NCI-H748 (cell line): ENCODE measurements around the gene CD8A.

Experiments used
- DNase-seq: peaks from one replicate; lab custom pipeline; 2025; ENCODE audit not compliant: unreplicated experiment; lab: John Stamatoyannopoulos, UW

CD8A gene

GRCh38 chr2:86809481-86810121 is 18.9 kb upstream of the CD8A start:
- DNase-seq, result no peak

DNA sequence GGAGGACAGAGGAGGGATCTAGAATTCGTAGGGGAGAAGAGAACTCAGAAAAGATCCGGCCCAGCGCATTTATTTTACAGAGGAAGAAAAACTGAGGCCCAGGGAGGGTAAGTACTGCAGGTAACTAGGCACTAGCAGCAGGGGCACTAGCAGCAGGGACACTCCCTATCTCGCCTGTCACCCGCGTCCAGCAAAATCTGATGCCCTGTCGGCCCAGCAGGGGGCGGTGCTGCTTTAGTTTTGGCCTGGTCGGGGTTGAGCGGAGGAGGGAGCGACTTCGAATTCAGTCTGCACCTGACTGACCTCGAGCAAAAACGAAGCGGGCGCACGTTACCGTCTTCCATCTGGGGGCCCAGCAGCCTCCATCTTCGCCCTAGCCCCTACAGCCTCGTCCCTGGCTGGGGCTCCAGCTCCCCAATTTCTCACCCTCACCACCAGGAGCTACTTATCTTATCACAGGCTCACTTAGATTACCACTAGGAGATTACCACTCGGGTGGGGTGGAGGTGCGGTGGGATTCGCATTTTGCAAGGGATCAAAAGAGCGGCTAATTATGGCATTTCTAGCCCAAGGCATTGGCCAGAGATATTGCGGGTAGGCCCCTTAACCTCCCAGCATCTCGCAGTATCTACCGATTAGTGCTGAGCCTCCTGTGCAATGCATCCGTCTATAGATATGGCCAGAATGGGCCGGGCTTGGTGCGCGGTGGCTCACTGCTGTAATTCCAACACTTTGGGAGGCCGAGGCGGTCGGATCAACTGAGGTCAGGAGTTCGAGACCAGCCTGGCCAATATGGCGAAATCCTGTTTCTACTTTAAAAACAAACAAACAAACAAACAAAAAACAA is 17.8 kb upstream of the CD8A start:
- DNase-seq, result peak; percentile 89

DNA sequence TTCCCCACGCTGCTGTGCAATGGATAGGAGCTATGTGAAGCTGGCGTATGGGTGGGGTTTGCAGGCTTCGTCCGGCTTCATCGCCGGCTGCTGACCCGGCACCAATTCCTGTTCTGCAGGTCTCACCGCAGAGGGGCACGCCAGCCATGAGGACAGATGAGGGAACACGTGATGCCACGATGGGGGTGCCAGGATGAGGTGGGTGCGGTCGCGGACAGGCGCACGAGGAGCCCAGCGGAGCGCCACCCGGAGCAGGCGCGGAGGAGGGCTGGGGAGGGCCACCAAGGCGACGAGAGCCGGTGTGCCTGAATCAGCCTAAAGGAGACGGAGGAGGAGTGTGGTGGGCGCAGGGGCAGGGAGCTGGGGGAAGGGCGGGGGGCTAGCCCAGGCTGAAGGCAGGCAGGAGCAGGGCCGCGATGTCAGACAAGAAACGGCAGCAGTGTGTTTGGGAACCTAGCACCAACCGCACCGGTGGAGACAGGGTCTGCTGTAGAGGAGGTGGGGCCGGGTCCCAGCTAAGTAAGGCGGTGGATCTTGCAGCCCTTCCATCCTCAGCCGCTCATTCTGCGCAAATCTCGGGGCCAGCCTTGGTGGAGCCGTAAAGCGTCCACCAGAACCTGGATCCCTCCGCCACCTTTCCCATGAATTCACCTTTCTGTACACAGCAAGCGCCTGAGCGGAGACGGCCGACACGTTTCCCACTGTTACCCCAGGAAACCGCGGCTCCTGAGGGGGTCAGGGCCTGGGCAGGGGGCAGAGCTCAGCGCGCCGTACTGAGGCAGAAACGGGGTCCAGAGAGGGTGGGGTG is 17.0 kb upstream of the CD8A start:
- peak; percentile 92 for DNase-seq

GRCh38 chr2:86807133-86807467 is 16.4 kb upstream of the CD8A start:
- DNase-seq, result no peak

DNA sequence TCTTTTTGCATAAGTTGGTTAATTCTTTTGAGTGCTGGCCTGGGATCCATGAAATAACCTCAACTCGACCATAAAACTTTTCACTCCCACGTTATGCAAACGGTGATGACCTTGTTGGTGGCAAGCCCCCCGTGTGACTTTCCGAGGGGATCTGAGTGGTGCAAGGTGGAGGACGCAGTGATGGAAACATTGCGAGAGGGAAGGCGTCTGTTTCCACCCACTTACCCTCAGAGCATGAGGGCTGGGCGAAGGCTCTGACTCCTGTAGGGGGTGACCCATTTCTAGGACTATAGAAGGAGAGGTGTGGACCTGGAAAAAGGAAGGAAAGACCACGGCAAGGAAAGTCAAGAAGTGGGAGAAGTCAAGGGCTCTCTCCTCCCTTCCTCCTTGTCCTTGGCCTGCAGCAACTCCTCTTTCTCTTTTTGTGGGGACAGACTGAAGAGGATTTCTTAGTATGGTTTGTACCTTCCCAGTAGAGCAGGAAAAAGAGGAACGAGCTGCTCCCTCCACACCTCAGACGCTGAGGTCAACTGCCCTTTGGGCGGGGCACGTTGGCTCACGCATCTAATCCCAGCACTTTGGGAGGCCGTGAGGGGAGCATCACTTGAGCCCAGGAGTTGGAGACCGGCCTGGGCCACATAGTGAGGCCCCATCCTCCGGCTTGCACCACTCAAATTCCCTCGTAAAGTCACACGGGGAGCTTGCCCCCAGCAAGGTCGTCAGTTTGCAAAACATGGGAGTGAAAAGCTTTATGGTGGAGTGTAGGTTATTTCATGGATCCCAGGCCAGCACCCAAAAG is 15.5 kb upstream of the CD8A start:
- DNase-seq, result no peak

GRCh38 chr2:86800856-86801567 is 10.3 kb upstream of the CD8A start:
- DNase-seq, result no peak

DNA sequence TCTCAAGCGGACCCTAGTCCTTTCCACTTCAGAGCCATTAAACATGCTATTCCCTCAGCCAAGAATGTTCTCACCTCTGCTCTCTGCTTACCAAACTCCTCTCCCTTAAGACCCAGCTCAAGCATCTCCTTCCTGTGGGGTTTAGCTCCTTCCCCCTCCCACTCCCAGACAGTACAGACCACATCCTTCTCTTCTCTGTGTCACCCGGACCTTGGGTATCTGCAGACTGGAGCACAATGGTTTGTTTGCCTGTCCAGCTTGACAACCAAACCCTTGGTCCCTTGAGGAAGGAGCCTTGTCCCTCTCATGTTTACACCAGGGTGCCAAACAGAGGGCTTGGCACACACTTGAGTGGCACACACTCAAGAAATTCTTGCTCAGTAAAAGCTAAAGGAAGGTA is 4.1 kb upstream of the CD8A start:
- no peak for DNase-seq

DNA sequence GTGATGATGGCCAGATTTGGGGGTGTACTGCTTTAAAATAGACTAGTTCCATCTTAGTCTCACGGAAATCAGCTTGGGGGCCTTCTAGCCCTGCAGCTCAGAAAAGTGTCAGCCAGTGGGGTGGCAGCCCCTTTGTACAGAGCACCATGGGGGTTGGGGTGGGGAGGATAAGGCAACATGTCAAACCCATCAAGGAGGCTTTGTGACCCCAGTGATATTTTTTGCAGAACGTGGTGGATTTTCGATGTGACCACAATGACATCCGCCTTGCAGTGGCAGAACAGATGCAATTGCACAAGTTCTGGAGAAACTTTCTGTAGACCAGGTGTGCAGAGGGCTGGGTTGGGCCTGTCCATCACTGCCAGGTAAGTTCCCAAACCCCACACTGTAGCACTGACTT is 3.0 kb upstream of the CD8A start:
- no peak for DNase-seq

GRCh38 chr2:86791573-86791972 is 860 bp upstream of the CD8A start:
- DNase-seq, result no peak

DNA sequence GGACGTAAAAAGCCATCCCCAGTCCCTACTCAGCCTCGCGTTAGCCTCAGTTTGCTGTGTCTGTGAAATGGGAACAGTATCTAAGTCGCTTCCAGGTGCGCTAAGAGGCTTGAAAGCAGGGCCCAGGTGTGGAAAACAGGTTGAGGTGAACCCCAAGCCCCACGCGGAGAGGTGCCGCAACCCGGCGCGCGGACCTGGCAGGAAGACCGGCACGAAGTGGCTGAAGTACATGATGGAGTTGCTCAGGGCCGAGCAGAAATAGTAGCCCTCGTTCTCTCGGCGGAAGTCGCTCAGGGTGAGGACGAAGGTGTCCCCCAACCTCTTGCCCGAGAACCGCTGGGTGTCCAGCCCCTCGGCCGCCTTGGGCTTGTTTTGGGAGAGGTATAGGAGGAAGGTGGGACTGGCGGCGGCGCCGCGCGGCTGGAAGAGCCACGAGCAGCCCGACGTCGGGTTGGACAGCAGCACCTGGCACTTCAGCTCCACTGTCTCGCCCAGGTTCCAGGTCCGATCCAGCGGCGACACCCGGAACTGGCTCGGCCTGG is 508 bp downstream of the CD8A start:
- DNase-seq, result no peak

- DNase-seq, result no peak
Observed at GRCh38 chr2:86789687-86790133, 1.0 kb downstream of the CD8A start.

- no peak for DNase-seq
Observed at GRCh38 chr2:86788881-86789686, 1.6 kb downstream of the CD8A start.

DNA sequence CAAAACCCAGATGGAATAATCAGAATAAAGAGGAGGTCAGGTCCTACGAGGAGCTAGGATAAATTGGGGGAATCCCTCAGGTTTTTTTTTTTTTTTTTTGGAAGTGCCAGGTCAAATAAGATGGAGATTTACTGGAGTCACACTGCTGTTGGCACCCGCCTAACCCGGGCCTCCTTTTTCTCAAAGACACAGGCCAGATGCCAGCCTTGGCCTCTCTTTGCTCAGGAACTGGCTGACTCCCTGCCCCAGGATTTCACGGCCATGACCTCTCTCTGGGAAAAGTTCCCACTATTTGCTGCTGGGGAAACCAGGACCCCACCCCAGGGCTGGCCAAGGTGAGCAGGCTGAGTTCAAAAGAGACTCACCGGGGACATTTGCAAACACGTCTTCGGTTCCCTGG is 2.5 kb downstream of the CD8A start:
- no peak for DNase-seq

DNA sequence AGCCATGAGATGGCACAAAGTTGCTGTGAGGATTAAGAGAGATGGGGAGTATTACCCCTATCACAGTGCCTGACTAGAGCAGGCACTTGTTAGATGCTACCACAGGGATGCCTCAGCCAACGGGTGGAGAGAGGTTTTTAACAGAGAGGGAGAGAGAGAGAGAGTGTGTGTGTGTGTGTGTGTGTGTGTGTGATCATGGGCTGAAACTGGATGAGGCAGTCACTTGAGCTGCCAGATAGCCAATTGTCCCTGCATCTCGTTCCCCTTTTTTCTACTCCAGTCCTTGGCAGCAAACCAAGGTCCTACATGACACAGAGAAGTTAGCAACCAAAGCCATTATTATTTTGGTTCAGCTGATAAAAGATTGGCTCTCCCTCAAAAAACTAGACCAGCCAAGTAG is 3.0 kb downstream of the CD8A start:
- no peak for DNase-seq

DNA sequence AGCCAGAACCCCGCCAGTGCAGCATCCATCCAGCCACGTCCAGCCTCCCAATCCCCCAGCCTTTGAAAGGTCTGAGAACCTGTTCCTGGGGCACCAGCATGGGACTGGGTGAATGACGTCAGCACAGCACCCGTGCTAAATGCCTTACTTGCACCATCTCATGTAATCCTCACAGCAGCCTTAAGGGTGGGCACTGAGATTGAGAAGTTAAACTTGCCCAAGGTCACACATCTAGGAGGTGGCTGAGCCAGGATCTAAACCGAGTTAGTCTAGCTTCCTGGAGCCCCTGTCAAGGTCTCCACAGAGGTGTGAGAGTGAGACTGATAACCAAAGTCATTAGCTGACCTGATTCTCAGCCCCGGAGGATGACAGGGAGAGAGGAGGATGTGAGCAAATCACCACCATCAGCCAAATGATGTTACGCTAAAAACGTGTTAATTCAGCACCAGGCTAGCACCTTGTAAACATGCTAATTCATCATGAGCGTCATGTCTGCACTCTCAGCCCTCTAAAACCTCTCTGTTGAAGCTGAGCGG is 4.6 kb downstream of the CD8A start:
- no peak for DNase-seq

GRCh38 chr2:86785456-86785855 is 5.3 kb downstream of the CD8A start:
- no peak for DNase-seq

GRCh38 chr2:86783615-86784339 is 6.9 kb downstream of the CD8A start:
- no peak for DNase-seq

GRCh38 chr2:86782748-86783147 is 8.0 kb downstream of the CD8A start:
- no peak for DNase-seq
